ENCODE data around the gene USP21.

The USP21 gene

DNA sequence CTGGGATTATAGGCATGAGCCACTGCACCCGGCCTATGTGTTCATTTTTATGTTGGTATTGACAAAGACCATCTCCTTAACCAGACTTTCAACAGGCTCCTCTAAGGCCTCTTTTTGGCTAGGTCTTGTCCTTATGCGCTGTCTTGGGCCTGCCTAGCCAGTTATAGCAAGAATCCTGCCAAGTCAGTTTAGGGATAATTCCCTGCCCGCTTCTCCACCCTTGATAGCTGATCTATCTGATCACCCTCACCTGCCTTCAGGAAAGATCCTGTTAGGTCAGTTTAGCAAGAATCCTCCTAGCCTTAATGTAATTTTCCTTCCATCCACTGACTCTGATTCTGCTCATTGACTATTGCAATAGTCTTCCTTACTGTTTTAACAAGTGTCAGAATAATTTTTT is 20.4 kb downstream of the USP21 start:
- H3K27me3 Mint-ChIP-seq (ENCODE audit: low read depth), result no peaks in the 10 kb centered on the region
- H3K36me3 Mint-ChIP-seq (ENCODE audit: low read depth), result peaks cover 9% of the 10 kb centered on the region
- no peak for TF ChIP-seq CTCF (IDR thresholded peaks at IDR 0.05; ENCODE audit: unreplicated experiment in 3 of 3)
- peak overlapping the region; percentile 42 to 78 (median 64) for H3K4me3 Mint-ChIP-seq
- H3K4me1 Mint-ChIP-seq, result peaks cover 30% of the 10 kb centered on the region
- H3K27ac Mint-ChIP-seq, result no peak overlapping the region
- no peaks in the 10 kb centered on the region for H3K9me3 Mint-ChIP-seq

DNA sequence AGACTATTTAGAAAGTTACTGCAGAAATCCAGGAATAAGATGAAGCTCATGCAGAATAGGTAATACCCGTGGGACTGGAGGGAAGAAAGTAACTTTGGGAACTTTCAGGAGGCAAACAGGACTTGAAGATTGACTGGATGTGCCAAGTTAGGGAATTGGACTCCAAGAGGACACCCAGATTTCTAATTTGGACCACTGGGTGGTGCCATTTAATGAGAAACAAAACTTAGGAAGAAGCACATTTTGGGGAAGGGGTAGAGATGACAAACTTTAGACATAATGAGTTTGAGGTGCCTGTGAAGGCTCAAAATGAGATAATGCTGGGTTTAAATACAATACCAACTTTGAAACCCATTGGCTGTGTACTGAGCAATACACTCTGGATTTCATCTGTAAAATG is 21.3 kb downstream of the USP21 start:
- H3K9me3 Mint-ChIP-seq, result no peaks in the 10 kb centered on the region
- H3K27me3 Mint-ChIP-seq (ENCODE audit: low read depth), result no peaks in the 10 kb centered on the region
- no peak overlapping the region for H3K27ac Mint-ChIP-seq
- peaks cover 4% of the 10 kb centered on the region for H3K36me3 Mint-ChIP-seq (ENCODE audit: low read depth)
- peaks cover 30% of the 10 kb centered on the region for H3K4me1 Mint-ChIP-seq
- TF ChIP-seq CTCF (IDR thresholded peaks at IDR 0.05; ENCODE audit: unreplicated experiment in 3 of 3), result peak in 1 of 3 experiments; percentile 14
- no peak overlapping the region for H3K4me3 Mint-ChIP-seq

GRCh38 chr1:161182214-161182613 is 22.9 kb downstream of the USP21 start:
- Mint-ChIP-seq H3K4me3 (no peak overlapping the region), H3K27me3 (ENCODE audit: low read depth) (no peaks in the 10 kb centered on the region), H3K36me3 (ENCODE audit: low read depth) (no peaks in the 10 kb centered on the region), H3K27ac (no peak overlapping the region), H3K4me1 (peaks cover 22% of the 10 kb centered on the region), H3K9me3 (no peaks in the 10 kb centered on the region)
- no peak for TF ChIP-seq CTCF (IDR thresholded peaks at IDR 0.05; ENCODE audit: unreplicated experiment in 3 of 3)

DNA sequence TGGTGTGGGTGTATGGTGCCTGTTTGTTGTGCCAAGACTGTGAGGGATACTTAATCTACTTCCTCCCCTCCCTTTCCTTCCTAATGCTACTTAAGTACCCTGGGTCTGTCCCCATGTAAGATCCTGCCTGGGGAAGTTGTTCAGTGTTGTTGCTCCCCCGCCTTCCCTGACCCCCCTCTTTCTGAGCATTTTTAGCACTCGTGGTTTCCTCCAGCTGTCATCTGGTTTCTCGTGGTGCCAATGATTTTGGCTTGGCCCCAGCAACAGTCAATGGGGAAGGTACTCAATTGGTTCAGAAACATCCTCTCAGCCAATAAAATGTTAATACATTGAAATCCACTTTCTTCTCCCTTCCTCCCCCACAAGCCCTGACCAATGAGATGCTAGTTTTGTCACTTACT is 26.0 kb downstream of the USP21 start:
- Mint-ChIP-seq H3K4me1 (peaks cover 11% of the 10 kb centered on the region), H3K27ac (peak overlapping the region; percentile 7 to 65 (median 10)), H3K4me3 (no peak overlapping the region), H3K36me3 (ENCODE audit: low read depth) (no peaks in the 10 kb centered on the region), H3K27me3 (ENCODE audit: low read depth) (no peaks in the 10 kb centered on the region), H3K9me3 (no peaks in the 10 kb centered on the region)
- no peak for TF ChIP-seq CTCF (IDR thresholded peaks at IDR 0.05; ENCODE audit: unreplicated experiment in 3 of 3)

DNA sequence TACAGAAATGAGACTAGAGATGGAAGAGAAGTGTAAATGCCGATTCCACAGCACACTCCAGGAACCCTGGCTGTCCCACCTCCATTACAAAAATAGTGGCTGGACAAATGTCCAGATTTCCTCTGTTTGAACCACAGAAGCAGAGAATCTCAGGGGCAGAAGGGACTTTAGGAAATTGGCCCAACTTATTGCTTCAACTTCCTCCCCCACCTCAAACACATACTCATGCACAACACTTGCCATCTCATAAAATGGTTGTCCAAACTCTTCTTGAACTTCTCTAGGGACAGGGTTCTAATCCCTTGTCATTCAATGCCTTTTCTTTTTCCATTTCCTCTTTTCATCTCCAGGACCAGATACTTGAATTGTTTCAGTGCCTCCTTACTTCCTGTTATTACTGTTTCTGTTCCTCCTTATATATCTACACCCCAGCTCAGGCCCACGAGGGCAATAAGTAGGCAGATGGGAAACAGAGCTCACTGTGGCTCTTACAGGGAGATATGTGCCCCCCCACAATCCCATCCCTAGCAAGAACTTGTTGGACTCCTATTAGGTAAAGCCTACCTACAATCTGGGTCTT is 26.5 kb downstream of the USP21 start:
- Mint-ChIP-seq H3K27me3 (ENCODE audit: low read depth) (no peaks in the 10 kb centered on the region), H3K27ac (peak overlapping the region; percentile 7 to 65 (median 10)), H3K9me3 (no peaks in the 10 kb centered on the region), H3K4me3 (no peak overlapping the region), H3K36me3 (ENCODE audit: low read depth) (no peaks in the 10 kb centered on the region), H3K4me1 (peaks cover 11% of the 10 kb centered on the region)
- TF ChIP-seq CTCF (IDR thresholded peaks at IDR 0.05; ENCODE audit: unreplicated experiment in 3 of 3), result no peak

- peaks cover 11% of the 10 kb centered on the region for H3K4me1 Mint-ChIP-seq
- H3K27ac Mint-ChIP-seq, result no peak overlapping the region
- H3K4me3 Mint-ChIP-seq, result no peak overlapping the region
- no peaks in the 10 kb centered on the region for H3K9me3 Mint-ChIP-seq
- TF ChIP-seq CTCF (IDR thresholded peaks at IDR 0.05; ENCODE audit: unreplicated experiment in 3 of 3), result no peak
- no peaks in the 10 kb centered on the region for H3K36me3 Mint-ChIP-seq (ENCODE audit: low read depth)
- no peaks in the 10 kb centered on the region for H3K27me3 Mint-ChIP-seq (ENCODE audit: low read depth)
These were observed 28.0 kb downstream of the USP21 start for GRCh38 chr1:161187311-161187710.
